Adipose tissue (tissue), 3 donors: Measurements from ENCODE around the gene HOMER1. TPM values are rescaled to one million over a fixed set of nuclear protein-coding genes. Genes with fewer than 3 reads are reported as not detected.

Experiments
- H3K27ac ChIP-seq: one replicate; pipeline ENCODE4 v1.5.1; 2013; ENCODE audit warnings: low read depth, low read length
- WGBS, 3 donors: extraction: QIAGEN DNeasy Blood & Tissue Kit; methylation state at CpG; one replicate each; pipeline ENCODE4 v1.1.7; 2013; 5-methylcytosine and 5-hydroxymethylcytosine counted together
- polyA plus RNA-seq, 3 donors: library from polyadenylated mRNA; stranded (reverse); fragments of 200-250 nt; gene quantifications; one replicate each; pipeline ENCODE4 v1.2.3, GENCODE V29; 2013
- donor health status: healthy with polysubstance abuse.
- donor health status: Bipolar disorder and iron deficiency.
- donor health status: healthy.

The HOMER1 gene
- polyA plus RNA-seq, 3 donors = 0.31 to 3.3 (median 1.0) TPM

DNA sequence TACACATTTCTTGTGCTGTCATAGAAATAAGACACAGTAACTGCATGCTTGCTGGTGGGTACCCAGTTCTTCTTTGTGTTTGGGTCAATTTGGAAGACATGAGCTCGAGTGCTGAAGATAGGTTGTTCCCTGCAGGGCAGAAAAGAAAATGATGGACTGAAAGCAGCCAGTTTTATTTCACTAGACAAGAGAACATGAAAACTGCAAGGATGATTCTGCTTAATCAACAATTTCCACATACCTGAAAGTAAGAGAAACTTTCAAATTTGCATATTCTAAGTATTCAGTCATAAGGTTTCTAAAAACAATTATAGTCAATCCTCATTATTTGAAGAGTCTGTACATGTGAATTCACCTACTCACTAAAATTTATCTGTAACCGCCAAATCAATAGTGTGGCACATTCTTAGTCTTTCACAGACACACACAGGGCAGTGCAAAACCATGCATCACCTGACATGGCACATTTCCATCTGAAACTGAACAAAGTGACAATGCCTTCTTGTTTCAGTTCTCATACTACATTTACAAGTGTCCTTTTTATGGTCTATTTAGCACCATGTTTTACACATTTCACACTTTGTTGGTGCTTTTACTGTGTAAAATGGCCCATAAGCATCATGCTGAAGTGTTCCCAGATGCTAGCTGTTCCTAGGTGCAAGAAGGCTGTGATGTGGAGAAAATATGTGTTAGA is 56.9 kb downstream of the HOMER1 start:
- H3K27ac ChIP-seq = no peak overlapping the region
- WGBS, 3 donors = 87 to 91% (median 90%) methylated on average over 2 of the region's 2 CpGs

DNA sequence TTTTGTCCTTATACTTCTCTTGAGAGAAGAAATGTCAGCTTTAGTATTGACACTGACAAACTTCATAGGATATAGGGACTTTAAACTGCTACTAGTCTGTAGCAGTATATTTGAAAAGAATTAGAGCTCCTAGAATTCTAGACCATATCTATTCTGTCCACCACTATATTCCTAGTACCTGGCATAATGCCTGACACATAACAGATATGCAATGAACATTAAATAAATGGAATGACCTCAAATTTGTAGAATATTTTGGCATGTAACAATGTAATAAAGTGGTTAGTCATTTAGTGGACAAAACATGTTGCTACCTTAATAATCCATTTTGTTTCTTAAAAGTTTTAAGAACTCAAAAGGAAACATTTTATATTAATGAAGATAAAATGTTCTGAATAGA is 57.5 kb downstream of the HOMER1 start:
- no peak overlapping the region for H3K27ac ChIP-seq

DNA sequence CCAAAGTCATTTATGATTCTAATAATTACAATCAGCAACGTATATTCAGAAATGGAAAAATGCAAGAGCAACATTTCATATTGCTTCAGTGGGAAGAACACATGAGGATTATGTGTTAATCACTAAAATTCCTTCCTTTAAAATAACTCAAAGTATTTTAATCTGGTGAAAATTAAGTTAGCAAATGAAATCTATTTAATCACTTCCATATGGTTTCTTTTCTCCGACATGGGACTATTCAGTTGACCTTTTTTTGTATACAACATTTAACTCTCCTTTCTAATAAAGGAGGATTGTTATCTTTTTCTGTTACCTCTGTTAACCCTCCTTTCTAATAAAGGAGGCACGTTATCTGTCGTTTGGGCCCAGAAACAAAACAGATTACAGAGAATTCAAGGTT is 59.9 kb downstream of the HOMER1 start:
- no peak overlapping the region for H3K27ac ChIP-seq
- 57 to 83% (median 68%) methylated on average over 4 of the region's 4 CpGs for WGBS, 3 donors

DNA sequence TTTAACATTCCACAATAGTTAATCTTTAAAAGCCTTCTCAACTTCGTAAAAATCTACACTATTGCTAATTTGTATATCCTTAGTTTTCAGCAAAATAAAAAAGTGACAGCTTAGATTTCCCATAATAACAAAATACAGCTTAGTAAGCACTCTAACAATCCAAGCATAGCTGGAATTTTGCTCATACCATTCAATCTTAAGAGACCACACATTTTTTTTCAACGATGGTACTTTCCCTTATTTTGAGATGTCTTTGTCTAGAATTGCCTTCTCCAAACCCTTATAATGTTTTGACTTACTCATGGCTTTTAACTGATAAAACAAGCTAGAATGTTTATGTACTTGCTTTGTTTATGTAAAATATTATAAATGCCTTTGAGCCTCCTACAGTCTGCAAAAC is 65.6 kb downstream of the HOMER1 start:
- no peak overlapping the region for H3K27ac ChIP-seq
- 59 to 67% (median 67%) methylated on average over 2 of the region's 2 CpGs for WGBS, 3 donors

DNA sequence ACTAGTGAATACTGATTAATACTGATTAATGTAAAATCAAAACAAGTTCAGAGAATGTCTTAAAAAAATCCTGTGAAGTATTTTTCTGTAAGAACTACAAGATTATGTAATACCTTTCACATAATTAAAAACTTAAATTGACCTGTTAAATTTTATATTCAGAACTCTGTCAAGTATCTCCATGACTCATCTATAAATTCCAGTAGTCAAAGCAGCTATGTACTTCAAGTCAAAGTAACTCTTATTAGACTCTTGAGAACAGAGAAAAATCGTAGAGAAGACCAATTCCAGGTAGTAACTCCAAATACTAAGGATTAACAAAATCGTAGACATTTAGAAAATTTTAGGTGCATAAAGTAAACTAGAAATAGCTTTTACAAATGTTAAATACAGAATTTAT is 77.1 kb downstream of the HOMER1 start:
- no peak overlapping the region for H3K27ac ChIP-seq
- WGBS, 3 donors = 80 to 83% (median 80%) methylated on average over 2 of the region's 2 CpGs

DNA sequence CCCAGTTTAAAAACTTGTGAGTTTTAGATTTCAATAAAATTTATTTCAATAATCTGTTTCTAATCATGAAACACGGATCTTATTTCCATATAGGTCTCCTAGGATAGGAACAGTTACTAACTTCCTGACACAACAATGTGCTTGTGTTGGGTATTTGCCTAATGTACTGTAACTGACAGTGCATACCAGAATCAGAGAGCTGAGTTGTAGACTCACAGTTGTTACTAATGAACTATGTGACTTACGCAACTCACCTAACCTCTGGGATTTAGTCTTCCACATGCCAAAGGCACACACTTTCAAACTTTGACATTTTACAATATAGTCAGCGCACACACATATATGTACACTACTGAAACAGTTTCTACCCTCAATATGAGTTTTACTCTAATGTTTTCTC is 77.7 kb downstream of the HOMER1 start:
- WGBS, 3 donors = 82 to 95% (median 92%) methylated on average over 3 of the region's 3 CpGs
- no peak overlapping the region for H3K27ac ChIP-seq

DNA sequence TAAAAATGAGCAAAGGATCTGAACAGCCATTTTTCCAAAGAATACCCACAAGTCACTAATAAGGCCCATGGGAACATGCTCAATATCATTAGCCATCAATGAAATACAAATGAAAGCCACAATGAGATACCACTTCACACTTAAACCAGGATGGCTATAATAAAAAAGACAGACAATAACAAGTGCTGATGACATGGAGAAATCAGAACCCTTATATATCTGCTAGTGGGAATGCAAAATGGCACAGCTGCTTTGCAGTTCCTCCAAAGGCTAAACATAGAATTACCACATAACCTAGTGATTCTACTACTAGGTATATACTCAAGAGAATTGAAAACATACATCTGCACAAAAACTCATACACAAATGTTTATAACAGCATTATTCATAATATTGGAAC is 83.7 kb downstream of the HOMER1 start:
- no peak overlapping the region for H3K27ac ChIP-seq

DNA sequence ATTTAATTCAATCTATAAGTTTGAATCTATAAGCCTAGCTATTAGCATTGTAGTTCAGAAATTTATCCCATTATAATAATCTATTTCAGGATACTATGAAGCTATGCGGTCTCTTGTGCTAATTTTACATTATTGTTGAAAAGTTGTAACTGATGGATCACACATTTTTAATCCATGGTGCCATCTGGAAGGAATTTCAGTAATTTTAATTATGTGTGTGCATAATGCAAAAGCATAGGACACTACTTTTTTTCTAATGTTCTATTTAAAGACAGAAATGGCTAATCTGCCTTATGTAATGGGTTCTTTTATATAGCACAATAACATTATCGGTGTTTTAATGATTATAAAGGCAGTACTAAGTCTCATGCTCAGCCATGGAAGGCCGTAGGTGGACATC is 90.6 kb downstream of the HOMER1 start:
- WGBS, 3 donors = 63 to 79% (median 75%) methylated on average over 3 of the region's 3 CpGs

DNA sequence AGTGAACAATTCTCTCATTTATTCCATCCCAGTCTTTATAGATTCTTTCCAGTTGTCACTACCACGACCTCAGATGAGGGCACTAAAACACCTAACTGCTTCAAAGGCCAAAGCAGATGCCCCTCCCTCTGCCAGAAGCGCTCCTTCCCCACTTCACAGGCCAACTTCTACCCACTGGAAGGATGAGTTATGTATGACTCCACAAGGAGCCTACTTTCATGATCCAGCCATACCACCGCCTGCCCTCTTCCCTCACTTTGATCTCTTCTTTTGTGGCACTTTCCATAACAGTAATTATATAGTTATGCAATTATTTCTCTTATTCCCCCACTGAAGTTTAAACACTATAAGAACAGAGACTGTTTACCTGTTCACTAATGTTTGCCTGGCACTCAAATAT is 93.7 kb downstream of the HOMER1 start:
- WGBS, 3 donors = 73 to 84% (median 83%) methylated on average over 3 of the region's 3 CpGs

More for the DNA sequence above, 90.6 kb downstream of the HOMER1 start:
- H3K27ac ChIP-seq = no peak overlapping the region

DNA sequence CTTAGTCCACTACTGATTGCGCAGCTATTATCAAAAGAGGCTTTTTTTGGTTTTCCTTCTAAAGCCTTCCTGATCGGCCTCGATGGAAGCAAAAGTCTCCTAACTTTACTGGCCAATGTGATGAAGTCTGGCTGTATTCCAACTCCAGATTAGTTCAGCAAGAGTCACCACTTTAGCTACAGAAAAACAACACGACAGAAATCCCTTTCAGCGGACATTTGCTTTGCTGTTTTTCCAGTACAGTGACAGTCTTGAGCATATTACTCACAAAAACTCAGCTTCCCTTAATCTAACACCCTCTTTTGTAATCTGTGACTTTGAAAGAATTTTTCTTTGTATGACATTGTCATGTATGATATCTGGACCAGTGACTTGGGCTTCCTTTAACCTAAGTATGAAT is 95.7 kb downstream of the HOMER1 start:
- no peak overlapping the region for H3K27ac ChIP-seq
- 87 to 92% (median 90%) methylated on average over 5 of the region's 5 CpGs for WGBS, 3 donors

More for the DNA sequence above, 93.7 kb downstream of the HOMER1 start:
- no peak overlapping the region for H3K27ac ChIP-seq

DNA sequence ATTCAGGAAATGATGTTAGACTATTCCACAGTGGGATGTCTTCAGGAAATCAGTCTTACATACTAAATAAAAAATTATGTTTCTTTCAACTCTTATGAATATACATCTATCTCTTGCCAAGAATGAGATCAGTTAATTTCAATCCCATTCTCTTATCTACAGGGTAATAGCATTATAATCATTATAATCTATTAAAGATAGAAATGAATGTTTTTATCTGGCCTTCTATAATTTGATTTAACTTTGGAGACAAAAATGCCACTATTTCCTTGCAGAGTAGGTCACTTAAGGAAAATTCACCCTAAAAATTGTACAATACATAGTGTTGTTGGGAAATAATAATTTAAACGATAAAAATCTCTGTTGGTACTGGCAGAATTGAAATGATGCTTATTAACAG is 96.4 kb downstream of the HOMER1 start:
- WGBS, 3 donors = 89 to 95% (median 92%) methylated on average over 1 of the region's 1 CpG

DNA sequence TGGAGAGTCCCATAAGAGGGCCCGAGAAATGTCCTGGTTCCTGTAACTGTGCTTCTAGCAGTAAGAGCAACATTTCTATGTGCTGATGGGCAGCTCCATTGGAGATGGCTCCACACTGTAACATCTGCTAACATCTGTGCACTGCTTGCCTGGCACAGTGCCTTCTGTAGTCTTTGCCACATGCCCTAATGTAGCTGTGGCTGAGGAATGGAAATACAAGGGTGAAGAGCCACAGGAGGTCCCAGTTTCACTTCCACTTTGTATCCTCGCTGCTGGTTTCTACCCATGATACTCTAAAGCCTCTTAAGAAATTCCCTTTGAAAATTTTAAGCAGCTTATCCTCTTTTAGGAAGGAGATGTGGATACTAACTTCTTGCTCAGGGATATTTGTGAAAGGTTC is 97.4 kb downstream of the HOMER1 start:
- H3K27ac ChIP-seq = no peak overlapping the region
- WGBS, 3 donors = 82 to 98% (median 91%) methylated on average over 2 of the region's 2 CpGs

More for the DNA sequence above, 96.4 kb downstream of the HOMER1 start:
- no peak overlapping the region for H3K27ac ChIP-seq

DNA sequence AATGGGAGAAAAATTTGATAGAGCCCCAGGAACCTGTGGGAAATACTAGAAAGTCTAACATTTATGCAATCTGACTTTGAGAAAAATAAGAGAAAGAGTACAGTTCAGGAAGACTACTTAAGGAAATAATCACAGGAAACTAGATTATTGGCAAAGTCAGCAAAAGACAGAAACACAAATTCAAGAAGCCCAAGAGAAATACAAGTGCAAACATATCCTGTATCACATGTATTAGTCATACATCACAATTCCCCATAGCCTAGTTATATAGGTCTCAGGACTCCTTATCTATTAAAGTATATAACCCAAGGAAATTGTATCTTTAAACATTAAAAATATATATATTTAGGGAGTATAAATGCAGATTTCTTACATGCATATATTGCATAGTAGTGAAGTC is 100.8 kb downstream of the HOMER1 start:
- no peak overlapping the region for H3K27ac ChIP-seq

DNA sequence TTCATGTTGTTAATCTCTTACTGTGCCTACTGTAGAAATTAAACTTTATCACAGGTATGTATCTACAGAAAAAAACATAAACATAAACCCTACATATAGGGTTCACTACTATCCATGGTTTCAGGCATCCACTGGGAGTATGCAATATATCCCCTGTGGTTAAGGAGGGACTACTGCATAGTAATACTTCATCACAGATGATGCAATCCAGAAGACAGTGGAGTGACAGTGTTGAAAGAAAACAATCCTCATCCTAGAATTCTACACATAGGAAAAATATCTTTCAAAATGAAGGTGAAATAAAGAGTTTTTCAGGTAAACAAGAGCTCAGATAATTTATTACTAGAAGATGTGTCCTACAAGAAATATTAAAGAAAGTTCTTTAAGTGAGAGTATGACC is 105.9 kb downstream of the HOMER1 start:
- no peak overlapping the region for H3K27ac ChIP-seq

DNA sequence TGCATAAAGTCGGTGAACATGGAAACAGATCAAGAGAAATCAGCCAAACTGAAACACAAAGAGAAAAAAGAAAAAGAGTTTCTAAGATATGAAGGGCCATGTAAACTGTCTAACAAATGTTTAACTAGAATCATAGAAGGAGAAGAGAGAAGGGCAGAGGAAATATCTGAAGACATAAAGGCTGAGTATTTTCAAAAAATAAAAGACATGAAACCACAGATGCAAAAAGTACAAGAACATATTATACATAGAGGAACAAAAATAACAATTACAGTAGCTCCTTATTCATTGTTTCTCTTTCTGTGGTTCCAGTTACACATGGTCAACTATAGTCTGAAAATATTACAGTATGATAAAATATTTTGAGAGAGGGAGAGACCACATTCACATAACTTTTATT is 106.3 kb downstream of the HOMER1 start:
- 94 to 100% (median 95%) methylated on average over 1 of the region's 1 CpG for WGBS, 3 donors
- H3K27ac ChIP-seq = no peak overlapping the region

DNA sequence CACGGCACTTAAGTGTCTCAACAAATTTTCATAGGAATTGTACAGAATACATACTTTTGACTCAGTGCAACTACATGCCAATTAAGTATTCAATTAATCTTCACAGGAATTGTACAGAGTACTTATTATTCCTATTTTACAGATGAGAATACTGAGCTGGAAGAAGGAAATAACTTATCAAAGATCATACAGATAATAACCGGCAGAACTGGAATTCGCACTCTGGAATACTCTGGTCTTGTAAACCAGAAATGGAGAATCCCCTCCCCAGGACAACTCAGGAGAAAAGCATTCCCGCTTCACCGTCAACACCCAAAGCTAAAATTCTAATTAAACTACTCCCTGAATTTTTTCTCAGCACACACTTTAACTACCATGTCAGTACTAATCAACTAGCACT is 112.7 kb downstream of the HOMER1 start:
- 87 to 94% (median 88%) methylated on average over 5 of the region's 5 CpGs for WGBS, 3 donors
- H3K27ac ChIP-seq = no peak overlapping the region

DNA sequence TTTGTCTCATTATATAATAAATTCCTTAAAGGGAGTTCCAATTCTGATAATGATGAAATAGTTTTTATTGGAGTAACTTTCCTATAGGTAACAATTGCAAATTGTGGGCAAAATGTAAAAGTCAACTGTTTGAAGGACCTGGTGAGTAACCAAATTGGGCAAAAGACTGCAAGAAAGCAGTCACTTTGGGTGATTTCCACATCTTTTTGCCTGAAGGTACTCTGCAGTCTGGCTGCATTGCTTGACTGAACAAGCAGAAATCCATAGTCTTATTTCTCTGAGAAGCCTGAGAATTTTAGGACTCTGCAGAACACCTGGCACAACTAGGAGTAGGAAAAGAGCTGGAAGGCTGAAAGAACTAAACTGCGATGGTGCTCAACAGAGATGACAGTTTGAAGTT is 114.9 kb downstream of the HOMER1 start:
- WGBS, 3 donors = 95 to 97% (median 96%) methylated on average over 1 of the region's 1 CpG
- H3K27ac ChIP-seq = no peak overlapping the region

DNA sequence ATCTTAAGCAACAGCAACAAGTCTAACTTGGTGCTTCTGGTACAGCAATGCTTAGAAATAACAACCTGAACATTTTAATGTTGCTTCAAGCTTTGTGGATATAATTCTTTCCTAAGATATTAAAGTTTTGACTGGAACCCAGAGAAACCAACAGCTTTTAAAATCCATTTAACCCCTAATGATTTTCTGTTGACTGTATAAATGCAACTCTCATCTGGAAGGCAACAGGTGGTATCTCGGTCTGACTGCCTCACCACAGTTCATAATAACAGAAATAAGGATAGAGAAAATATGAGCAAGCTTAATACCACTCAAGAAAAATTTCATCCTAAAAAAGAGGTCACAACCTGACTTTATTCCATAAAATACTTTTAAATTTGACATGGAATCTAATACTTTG is 116.9 kb downstream of the HOMER1 start:
- H3K27ac ChIP-seq = no peak overlapping the region
- 94 to 100% (median 98%) methylated on average over 1 of the region's 1 CpG for WGBS, 3 donors

DNA sequence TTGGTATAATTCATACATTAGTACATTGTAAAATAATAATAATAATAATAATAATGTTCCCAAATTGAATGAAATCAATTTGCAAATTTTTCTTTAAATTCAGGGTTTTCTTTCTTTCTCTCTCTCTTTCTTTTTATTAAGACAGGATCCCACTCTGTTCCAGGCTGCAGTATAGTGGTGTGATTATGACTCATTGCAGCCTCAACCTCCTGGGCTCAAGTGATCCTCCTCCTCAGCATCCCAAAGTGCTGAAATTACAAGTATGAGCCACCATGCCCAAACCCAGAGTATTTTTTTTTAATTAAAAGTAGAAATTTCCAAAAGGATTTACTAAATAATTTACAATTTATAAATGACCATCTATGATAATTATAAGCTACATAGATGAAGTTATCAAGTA is 117.7 kb downstream of the HOMER1 start:
- H3K27ac ChIP-seq = no peak overlapping the region

DNA sequence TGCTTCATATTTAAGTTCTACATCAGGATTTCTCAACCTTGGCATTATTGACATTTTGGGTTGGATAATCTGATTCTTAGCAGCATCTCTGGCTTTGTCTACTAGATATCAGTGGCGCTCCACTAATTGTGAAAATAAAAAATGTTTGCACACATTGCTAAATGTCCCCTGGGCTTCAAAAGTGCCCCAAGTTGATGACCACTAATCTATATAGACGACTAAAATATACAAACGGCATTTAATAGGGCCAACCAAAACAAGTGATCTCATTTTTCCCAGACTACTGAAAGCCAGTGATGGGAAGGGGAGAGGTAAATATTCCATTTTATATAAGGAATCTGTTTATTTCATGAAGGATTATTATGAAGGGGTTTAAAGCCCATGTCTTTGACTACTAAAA is 118.6 kb downstream of the HOMER1 start:
- H3K27ac ChIP-seq = no peak overlapping the region
- WGBS, 3 donors = 77 to 89% (median 78%) methylated on average over 3 of the region's 3 CpGs

DNA sequence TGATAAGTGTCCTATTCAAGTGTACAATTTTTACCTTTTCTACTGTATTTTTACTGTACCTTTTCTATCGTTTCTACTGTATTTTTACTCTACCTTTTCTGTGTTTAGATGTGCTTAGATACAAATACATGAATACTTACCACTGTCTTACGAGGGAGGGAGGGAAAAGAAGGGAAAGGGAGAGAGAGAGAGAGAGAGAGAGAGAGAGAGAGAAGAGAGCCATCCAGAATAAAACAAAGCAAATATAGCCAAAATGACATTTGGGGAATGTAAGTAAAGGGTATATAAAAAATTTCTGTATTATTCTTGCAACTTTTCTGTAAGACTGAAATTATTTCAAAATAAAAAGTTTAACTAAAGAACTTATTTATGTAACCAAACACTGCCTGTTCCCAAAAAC is 121.2 kb downstream of the HOMER1 start:
- 86 to 90% (median 88%) methylated on average over 2 of the region's 2 CpGs for WGBS, 3 donors
- no peak overlapping the region for H3K27ac ChIP-seq
